Brain microvascular endothelial cell (primary cell): ENCODE data around the gene HERC2.
A peak's percentile ranks its signal among the peaks of the same experiment; 100 is the strongest.

ENCODE experiments used
- DNase-seq: peaks from one replicate; pipeline ENCODE4 v3.0.0-alpha.2; 2020
- H3K27ac ChIP-seq: fragments of 250-450 bp; sonication (Bioruptor Pico); 2 replicates; pipeline ENCODE4 v1.5.1; 2020; ENCODE audit warnings: mild to moderate bottlenecking, moderate library complexity
- H3K27me3 ChIP-seq: fragments of 250-450 bp; sonication (Bioruptor Pico); replicated peaks from 2 replicates; pipeline ENCODE4 v1.5.1; 2020; ENCODE audit warnings: mild to moderate bottlenecking
- H3K36me3 ChIP-seq: fragments of 250-450 bp; sonication (Bioruptor Pico); replicated peaks from 2 replicates; pipeline ENCODE4 v1.5.1; 2020; ENCODE audit warnings: mild to moderate bottlenecking
- H3K4me3 ChIP-seq: 2 replicates; pipeline ENCODE4 v1.5.1; 2011; ENCODE audit warnings: low read depth, mild to moderate bottlenecking, control low read depth, low read length, moderate library complexity
- in situ Hi-C: cut with HindIII; loops from 2 replicates; pipeline ENCODE4 v1.10.0; 2017; ENCODE audit warnings: low sequenced_read_pairs, low pct_ligation_motif_present
- TF ChIP-seq, protein P1 (sequence below): IDR thresholded peaks from 2 replicates; pipeline ENCODE4 v1.5.1; 2011; ENCODE audit warnings: low read depth, mild to moderate bottlenecking, moderate library complexity, low read length, control low read depth, inconsistent platforms; ENCODE audit errors: missing control alignments

The HERC2 gene

DNA sequence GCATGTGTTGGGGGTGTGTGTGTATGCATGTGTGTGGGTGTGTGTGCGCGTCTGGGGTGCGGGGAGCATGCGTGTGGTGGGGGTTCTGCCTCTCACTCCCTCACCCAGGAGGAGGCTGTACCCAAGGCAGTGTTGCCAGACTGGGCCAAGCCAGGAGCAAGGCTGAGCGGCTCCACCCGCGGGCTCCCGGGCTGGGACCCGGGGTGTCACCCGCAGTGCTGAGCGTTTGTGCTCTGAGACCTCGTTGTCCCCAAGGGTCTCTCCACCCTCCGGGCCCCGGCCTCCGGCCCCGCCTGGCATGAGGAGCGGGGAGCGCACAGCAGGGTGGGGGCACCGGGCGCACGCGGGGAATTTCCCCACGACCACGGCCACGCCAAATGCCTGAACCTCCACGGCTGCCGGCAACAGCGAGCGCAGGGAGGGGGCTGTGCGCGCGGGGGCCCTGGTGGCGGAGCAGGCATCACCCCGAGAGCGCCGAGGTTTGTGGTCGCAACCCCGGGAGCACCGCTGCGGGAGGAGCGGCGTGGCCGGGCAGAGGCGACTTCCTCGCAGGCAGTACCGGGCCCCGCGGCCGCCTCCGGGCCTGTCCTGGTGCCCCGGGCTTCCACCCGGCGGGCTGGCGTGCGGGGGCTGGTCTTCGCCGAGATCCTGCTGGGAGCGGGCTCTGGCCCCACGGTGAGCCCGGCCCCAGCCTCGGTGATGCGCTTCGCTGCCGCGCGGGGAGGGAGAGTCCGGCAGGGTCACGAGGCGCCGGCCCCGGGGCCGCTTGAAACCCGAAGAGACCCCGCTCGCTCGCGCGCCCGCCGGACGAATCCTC lies 215.5 kb downstream of the HERC2 start:
- Histone ChIP-seq H3K4me3 (peak overlapping the region; percentile 55), H3K27ac (no peak overlapping the region), H3K27me3 (no peaks in the 10 kb centered on the region), H3K36me3 (peaks cover 4% of the 10 kb centered on the region)
- TF ChIP-seq, protein P1, sequence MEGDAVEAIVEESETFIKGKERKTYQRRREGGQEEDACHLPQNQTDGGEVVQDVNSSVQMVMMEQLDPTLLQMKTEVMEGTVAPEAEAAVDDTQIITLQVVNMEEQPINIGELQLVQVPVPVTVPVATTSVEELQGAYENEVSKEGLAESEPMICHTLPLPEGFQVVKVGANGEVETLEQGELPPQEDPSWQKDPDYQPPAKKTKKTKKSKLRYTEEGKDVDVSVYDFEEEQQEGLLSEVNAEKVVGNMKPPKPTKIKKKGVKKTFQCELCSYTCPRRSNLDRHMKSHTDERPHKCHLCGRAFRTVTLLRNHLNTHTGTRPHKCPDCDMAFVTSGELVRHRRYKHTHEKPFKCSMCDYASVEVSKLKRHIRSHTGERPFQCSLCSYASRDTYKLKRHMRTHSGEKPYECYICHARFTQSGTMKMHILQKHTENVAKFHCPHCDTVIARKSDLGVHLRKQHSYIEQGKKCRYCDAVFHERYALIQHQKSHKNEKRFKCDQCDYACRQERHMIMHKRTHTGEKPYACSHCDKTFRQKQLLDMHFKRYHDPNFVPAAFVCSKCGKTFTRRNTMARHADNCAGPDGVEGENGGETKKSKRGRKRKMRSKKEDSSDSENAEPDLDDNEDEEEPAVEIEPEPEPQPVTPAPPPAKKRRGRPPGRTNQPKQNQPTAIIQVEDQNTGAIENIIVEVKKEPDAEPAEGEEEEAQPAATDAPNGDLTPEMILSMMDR, result no peak
- no peak for DNase-seq
- in situ Hi-C loops, result no loop called here

DNA sequence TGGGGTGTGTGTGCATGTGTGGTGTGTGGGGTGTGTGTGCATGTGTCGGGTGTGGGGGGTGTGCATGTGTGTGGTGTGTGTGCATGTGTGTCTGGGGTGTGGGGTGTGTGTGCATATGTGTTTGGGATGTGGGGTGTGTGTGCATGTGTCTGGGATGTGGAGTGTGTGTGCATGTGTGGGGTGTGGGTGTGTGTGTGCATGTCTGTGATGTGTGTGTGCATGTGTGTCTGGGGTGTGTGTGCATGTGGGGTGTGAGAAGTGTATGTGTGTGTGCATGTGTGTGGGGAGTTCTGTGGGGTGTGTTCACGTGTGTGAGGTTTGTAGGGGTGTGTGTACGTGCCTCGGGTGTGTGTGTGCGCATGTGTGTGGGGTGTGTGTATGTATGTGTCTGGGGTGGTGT lies 216.2 kb downstream of the HERC2 start:
- DNase-seq, result no peak
- Histone ChIP-seq H3K27me3 (no peaks in the 10 kb centered on the region), H3K27ac (no peak overlapping the region), H3K4me3 (no peak overlapping the region), H3K36me3 (peaks cover 2% of the 10 kb centered on the region)
- TF ChIP-seq, protein P1, result no peak
- in situ Hi-C loops, result no loop called here

- no peak overlapping the region for H3K27ac ChIP-seq
- DNase-seq, result no peak
These were observed 216.7 kb downstream of the HERC2 start for GRCh38 chr15:28105224-28105791.

GRCh38 chr15:28104326-28104725 lies 217.7 kb downstream of the HERC2 start:
- H3K27me3 ChIP-seq, result no peaks in the 10 kb centered on the region
- H3K4me3 ChIP-seq, result no peak overlapping the region
- TF ChIP-seq, protein P1, result no peak
- in situ Hi-C loops, result no loop called here
- no peak overlapping the region for H3K27ac ChIP-seq
- no peak for DNase-seq
- H3K36me3 ChIP-seq, result no peaks in the 10 kb centered on the region

More at GRCh38 chr15:28105224-28105791, 216.7 kb downstream of the HERC2 start:
- H3K27me3 ChIP-seq, result no peaks in the 10 kb centered on the region
- TF ChIP-seq, protein P1, result no peak
- in situ Hi-C loops, result no loop called here
- no peak overlapping the region for H3K4me3 ChIP-seq
- no peaks in the 10 kb centered on the region for H3K36me3 ChIP-seq

DNA sequence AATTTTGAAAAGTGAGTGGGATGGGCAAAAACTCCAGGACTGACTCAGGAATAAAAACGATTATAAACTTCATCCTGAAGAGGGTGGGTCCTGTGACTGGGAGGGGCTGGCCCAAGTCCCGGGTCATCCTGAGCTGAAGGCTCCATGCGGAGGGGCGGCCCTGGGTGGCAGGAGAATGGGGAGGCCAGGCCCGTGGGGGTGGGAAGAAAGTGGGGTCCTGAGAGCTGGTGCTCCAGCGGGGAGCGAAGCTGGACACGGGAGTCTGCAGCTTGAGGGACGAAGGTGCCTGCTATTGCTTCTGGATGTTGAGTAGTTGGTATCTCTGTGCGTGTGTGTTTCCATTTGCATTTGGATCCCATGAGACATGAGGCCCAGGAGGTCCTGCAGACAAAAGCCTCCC lies 218.1 kb downstream of the HERC2 start:
- Histone ChIP-seq H3K4me3 (no peak overlapping the region), H3K36me3 (no peaks in the 10 kb centered on the region), H3K27me3 (peaks cover 3% of the 10 kb centered on the region), H3K27ac (no peak overlapping the region)
- in situ Hi-C loops, result no loop called here
- TF ChIP-seq, protein P1, result no peak
- DNase-seq, result no peak
